GM12878 (cell line): ENCODE results near the gene SIAH2. TPM values are rescaled to one million over a fixed set of nuclear protein-coding genes. Genes with fewer than 3 reads are reported as not detected.

Experiments
- CBFB ChIP-seq: IDR thresholded peaks from 2 replicates; pipeline ENCODE4 v1.6.1; 2016; ENCODE audit warnings: antibody characterized with exemption, low read depth
- CBX3 ChIP-seq: fragments of 200-600 bp; sonication (generic); IDR thresholded peaks from 2 replicates; pipeline ENCODE4 v1.6.1; 2016; ENCODE audit warnings: low read depth, borderline replicate concordance
- DPF2 ChIP-seq: fragments of 450-650 bp; IDR thresholded peaks from 2 replicates; pipeline ENCODE4 v1.6.1; 2017; ENCODE audit warnings: mild to moderate bottlenecking
- ESRRA ChIP-seq: IDR thresholded peaks from 2 replicates; pipeline ENCODE4 v1.6.1; 2012; ENCODE audit warnings: mild to moderate bottlenecking, low read length, improper control_type of control experiment
- HCFC1 ChIP-seq: fragments of 150-350 bp; IDR thresholded peaks from 2 replicates; pipeline ENCODE4 v1.6.1; 2014; ENCODE audit warnings: low read length
- HDGF ChIP-seq: fragments of 450-650 bp; IDR thresholded peaks from 2 replicates; pipeline ENCODE4 v1.6.1; 2016; ENCODE audit warnings: antibody characterized with exemption
- IRF4 ChIP-seq: IDR thresholded peaks from 2 replicates; pipeline ENCODE4 v1.6.1; 2011; ENCODE audit warnings: low read depth, low read length
- MTA2 ChIP-seq: fragments of 450-650 bp; IDR thresholded peaks from 2 replicates; pipeline ENCODE4 v1.6.1; 2016; ENCODE audit warnings: low read depth, mild to moderate bottlenecking, moderate library complexity
- MXI1 ChIP-seq: fragments of 150-350 bp; IDR thresholded peaks from 2 replicates; pipeline ENCODE4 v1.6.1; 2011; ENCODE audit warnings: low read depth, mild to moderate bottlenecking, inconsistent platforms, low read length, improper control_type of control experiment
- NBN ChIP-seq: fragments of 450-650 bp; IDR thresholded peaks from 2 replicates; pipeline ENCODE4 v1.6.1; 2016
- NR2C2 ChIP-seq: IDR thresholded peaks from 2 replicates; pipeline ENCODE4 v1.6.1; 2011; ENCODE audit warnings: borderline replicate concordance, low read depth; ENCODE audit not compliant: control insufficient read depth, insufficient read length
- PML ChIP-seq: IDR thresholded peaks from 2 replicates; pipeline ENCODE4 v1.6.1; 2012; ENCODE audit warnings: low read length, inconsistent platforms
- POLR2AphosphoS5 ChIP-seq: IDR thresholded peaks from 2 replicates; pipeline ENCODE4 v1.6.1; 2011; ENCODE audit warnings: mild to moderate bottlenecking, low read length, inconsistent platforms
- SIN3A ChIP-seq: IDR thresholded peaks from 2 replicates; pipeline ENCODE4 v1.6.1; 2012; ENCODE audit warnings: low read depth, low read length, improper control_type of control experiment
- SMAD5 ChIP-seq: IDR thresholded peaks from 2 replicates; pipeline ENCODE4 v1.6.1; 2016; ENCODE audit warnings: antibody characterized with exemption, low read depth
- SMC3 ChIP-seq: IDR thresholded peaks from 2 replicates; pipeline ENCODE4 v1.6.1; 2011; ENCODE audit warnings: low read length, improper control_type of control experiment, borderline replicate concordance
- SREBF1 ChIP-seq: IDR thresholded peaks from 2 replicates; pipeline ENCODE4 v1.6.1; 2012; ENCODE audit warnings: mild to moderate bottlenecking, low read length
- STAT1 ChIP-seq: fragments of 450-650 bp; conservative IDR thresholded peaks from 2 replicates; pipeline ENCODE4 v1.6.1; 2014; ENCODE audit warnings: antibody characterized with exemption, mild to moderate bottlenecking
- TCF12 ChIP-seq: IDR thresholded peaks from 2 replicates; pipeline ENCODE4 v1.6.1; 2011; ENCODE audit warnings: low read depth, mild to moderate bottlenecking, low read length
- ZNF24 ChIP-seq: fragments of 450-650 bp; IDR thresholded peaks from 2 replicates; pipeline ENCODE4 v1.6.1; 2017; ENCODE audit warnings: antibody characterized with exemption, mild to moderate bottlenecking
- ZSCAN29 ChIP-seq: fragments of 450-650 bp; IDR thresholded peaks from 2 replicates; pipeline ENCODE4 v1.6.1; 2017; ENCODE audit warnings: mild to moderate bottlenecking, moderate library complexity
- polyA plus RNA-seq, 11 experiments: library from polyadenylated mRNA; depleted of rRNA in 4 of 11; unstranded in 6 of 11; stranded (reverse) in 5 of 11; fragments of >200 nt; fragmentation: Nextera tagmentation in 4 of 11; fragmentation: Illumina TruSeq in 1 of 11; extraction: Ambion mirVana in 4 of 11; extraction: Trizol in 1 of 11; gene quantifications; 1 replicate in 1 of 11; 2 replicates in 10 of 11; pipeline versions ENCODE4 v1.2.1 to v1.2.3, GENCODE V29; 2011 to 2016; ENCODE audit warnings: inconsistent platforms in 2 of 11, missing spikeins in 2 of 11, low read depth in 1 of 11
- total RNA-seq, 4 experiments: library from RNA; depleted of rRNA in 3 of 4; stranded (reverse); fragments of >200 nt in 3 of 4; fragmentation: Illumina TruSeq in 1 of 4; extraction: Trizol in 1 of 4; gene quantifications; 2 replicates each; pipeline versions ENCODE4 v1.2.1 to v1.2.3, GENCODE V29; 2013 to 2021
- TF ChIP-seq, protein P1 (sequence below): fragments of 450-650 bp; IDR thresholded peaks from 2 replicates; pipeline ENCODE4 v1.6.1; 2017; ENCODE audit warnings: mild to moderate bottlenecking, moderate library complexity
- TF ChIP-seq, protein P2 (sequence below): IDR thresholded peaks from 2 replicates; pipeline ENCODE4 v1.6.1; 2012; ENCODE audit warnings: low read depth, low read length, improper control_type of control experiment
- TF ChIP-seq, protein P3 (sequence below): fragments of 450-650 bp; IDR thresholded peaks from 2 replicates; pipeline ENCODE4 v1.6.1; 2017; ENCODE audit warnings: low read depth, mild to moderate bottlenecking, moderate library complexity

The SIAH2 gene
- total and polyA plus RNA-seq, 10 of the 15 experiments (the other 5 are each of a cell fraction or from before 2014, with no cell fraction given) = 3.3 to 51.5 (median 29.7) TPM

DNA sequence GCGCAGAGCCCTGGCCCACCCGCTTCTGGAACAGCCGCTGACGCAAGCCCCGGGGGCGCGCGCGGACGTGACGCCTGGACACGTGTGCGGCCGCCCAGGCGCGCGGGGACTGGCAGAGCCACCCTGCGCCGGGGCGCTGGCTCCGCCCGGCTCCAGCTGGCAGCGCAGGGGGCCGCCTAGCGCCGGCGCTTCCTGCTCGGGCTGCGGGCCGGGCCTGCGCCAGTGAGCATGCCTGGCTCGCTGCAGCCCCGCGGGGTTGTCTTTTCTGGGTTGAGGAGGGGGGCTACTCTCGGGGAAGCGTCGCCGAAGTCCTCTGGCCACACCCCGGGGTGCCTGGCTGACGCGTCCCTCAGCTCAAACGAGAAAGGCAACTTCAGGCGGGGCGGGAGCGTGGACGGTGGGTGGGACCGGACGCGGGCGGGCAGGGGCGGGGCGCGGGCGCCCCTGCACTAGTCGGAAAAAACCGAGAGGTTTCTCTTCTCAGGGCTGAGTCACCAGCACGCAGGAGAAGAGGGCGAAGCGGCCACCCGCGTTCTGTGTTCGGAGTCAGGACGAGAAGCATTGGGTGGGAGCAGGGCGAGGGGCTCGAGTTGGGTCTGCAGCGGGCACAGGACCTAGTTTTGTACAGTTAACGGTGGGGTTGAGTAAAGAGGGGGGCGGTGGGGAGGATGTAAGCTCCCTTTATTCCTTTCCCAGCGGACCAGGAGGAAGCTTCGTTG lies at the start of gene SIAH2 (continued):
- TF ChIP-seq, protein P1, sequence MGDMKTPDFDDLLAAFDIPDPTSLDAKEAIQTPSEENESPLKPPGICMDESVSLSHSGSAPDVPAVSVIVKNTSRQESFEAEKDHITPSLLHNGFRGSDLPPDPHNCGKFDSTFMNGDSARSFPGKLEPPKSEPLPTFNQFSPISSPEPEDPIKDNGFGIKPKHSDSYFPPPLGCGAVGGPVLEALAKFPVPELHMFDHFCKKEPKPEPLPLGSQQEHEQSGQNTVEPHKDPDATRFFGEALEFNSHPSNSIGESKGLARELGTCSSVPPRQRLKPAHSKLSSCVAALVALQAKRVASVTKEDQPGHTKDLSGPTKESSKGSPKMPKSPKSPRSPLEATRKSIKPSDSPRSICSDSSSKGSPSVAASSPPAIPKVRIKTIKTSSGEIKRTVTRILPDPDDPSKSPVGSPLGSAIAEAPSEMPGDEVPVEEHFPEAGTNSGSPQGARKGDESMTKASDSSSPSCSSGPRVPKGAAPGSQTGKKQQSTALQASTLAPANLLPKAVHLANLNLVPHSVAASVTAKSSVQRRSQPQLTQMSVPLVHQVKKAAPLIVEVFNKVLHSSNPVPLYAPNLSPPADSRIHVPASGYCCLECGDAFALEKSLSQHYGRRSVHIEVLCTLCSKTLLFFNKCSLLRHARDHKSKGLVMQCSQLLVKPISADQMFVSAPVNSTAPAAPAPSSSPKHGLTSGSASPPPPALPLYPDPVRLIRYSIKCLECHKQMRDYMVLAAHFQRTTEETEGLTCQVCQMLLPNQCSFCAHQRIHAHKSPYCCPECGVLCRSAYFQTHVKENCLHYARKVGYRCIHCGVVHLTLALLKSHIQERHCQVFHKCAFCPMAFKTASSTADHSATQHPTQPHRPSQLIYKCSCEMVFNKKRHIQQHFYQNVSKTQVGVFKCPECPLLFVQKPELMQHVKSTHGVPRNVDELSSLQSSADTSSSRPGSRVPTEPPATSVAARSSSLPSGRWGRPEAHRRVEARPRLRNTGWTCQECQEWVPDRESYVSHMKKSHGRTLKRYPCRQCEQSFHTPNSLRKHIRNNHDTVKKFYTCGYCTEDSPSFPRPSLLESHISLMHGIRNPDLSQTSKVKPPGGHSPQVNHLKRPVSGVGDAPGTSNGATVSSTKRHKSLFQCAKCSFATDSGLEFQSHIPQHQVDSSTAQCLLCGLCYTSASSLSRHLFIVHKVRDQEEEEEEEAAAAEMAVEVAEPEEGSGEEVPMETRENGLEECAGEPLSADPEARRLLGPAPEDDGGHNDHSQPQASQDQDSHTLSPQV = peak; percentile 56; the same call in 1 of the 2 replicates
- TF ChIP-seq CBFB (peak; percentile 36; the same call in 1 of the 2 replicates), SREBF1 (no peak), SMC3 (no peak), MXI1 (peak; percentile 89), SMAD5 (peak; percentile 47; the same call in 1 of the 2 replicates), IRF4 (no peak), TCF12 (peak; percentile 72; the same call in 1 of the 2 replicates), HCFC1 (no peak; the same call in 1 of the 2 replicates), SIN3A (peak; percentile 81), PML (peak; percentile 82), HDGF (peak; percentile 78; the same call in 1 of the 2 replicates), DPF2 (peak; percentile 83), NR2C2 (no peak), ZSCAN29 (0 out of 2 replicates have a peak, but pooled peaks have one; percentile 6), POLR2AphosphoS5 (peak; percentile 82), CBX3 (no peak), ESRRA (0 out of 2 replicates have a peak, but pooled peaks have one; percentile 27), NBN (peak; percentile 92), STAT1 (no peak), MTA2 (0 out of 2 replicates have a peak, but pooled peaks have one; percentile 51), ZNF24 (no peak; the same call in 1 of the 2 replicates)
- TF ChIP-seq, protein P2, sequence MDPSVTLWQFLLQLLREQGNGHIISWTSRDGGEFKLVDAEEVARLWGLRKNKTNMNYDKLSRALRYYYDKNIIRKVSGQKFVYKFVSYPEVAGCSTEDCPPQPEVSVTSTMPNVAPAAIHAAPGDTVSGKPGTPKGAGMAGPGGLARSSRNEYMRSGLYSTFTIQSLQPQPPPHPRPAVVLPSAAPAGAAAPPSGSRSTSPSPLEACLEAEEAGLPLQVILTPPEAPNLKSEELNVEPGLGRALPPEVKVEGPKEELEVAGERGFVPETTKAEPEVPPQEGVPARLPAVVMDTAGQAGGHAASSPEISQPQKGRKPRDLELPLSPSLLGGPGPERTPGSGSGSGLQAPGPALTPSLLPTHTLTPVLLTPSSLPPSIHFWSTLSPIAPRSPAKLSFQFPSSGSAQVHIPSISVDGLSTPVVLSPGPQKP = 0 out of 2 replicates have a peak, but pooled peaks have one; percentile 39
- TF ChIP-seq, protein P3, sequence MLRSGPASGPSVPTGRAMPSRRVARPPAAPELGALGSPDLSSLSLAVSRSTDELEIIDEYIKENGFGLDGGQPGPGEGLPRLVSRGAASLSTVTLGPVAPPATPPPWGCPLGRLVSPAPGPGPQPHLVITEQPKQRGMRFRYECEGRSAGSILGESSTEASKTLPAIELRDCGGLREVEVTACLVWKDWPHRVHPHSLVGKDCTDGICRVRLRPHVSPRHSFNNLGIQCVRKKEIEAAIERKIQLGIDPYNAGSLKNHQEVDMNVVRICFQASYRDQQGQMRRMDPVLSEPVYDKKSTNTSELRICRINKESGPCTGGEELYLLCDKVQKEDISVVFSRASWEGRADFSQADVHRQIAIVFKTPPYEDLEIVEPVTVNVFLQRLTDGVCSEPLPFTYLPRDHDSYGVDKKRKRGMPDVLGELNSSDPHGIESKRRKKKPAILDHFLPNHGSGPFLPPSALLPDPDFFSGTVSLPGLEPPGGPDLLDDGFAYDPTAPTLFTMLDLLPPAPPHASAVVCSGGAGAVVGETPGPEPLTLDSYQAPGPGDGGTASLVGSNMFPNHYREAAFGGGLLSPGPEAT = 0 out of 2 replicates have a peak, but pooled peaks have one; percentile 52
